NB4 (cell line): ENCODE measurements around the gene VPS36.

Experiments
- CTCF ChIP-seq: IDR thresholded peaks from one replicate; pipeline ENCODE4 v1.5.1; 2012; ENCODE audit warnings: low read depth, low read length
- POLR2A ChIP-seq: IDR thresholded peaks from 2 replicates; pipeline ENCODE4 v1.6.1; 2011; ENCODE audit warnings: mild to moderate bottlenecking; ENCODE audit not compliant: insufficient read length; ENCODE audit errors: extremely low read depth

DNA sequence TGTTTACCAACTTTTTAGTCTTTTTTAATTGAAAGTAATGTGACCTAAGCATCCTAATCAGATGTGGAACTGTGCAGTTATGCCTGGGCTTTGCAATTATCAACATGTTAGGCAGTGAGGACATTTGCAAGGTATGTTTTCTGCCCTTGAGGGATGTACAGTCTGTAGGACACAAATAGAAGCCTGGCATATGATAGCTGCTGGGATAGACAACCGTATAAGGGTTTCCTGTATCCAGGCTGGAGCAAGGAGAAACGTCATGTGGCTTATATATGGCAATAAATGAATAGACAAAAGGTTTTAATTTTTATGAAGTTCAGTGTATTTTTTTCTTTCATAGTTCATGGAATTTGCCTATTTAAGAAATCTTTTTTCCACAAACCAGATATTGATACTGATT is 2.0 kb upstream of the VPS36 start:
- TF ChIP-seq CTCF, result no peak
- no peak for TF ChIP-seq POLR2A
